Thoracic aorta (tissue), 2 donors: ENCODE measurements around the gene ZNF407. TPM values are rescaled to one million over a fixed set of nuclear protein-coding genes. Genes with fewer than 3 reads are reported as not detected.

Source experiments
- ATAC-seq: fragments of 150-250 bp; one replicate; pipeline ENCODE4 v1.8.0; 2017; ENCODE audit warnings: low read depth; ENCODE audit not compliant: insufficient number of reproducible peaks, low FRiP score
- DNase-seq: peaks from one replicate; pipeline ENCODE4 v3.0.0-alpha.2; 2020; ENCODE audit warnings: low spot score
- H3K27ac ChIP-seq, 2 donors: fragments of 200-600 bp; sonication (generic); 1 replicate in 1 of 2; 2 replicates in 1 of 2; pipeline ENCODE4 v1.5.1; 2016; ENCODE audit warnings: mild to moderate bottlenecking in 2 of 2, moderate library complexity in 2 of 2
- H3K27me3 ChIP-seq: fragments of 200-600 bp; sonication (generic); replicated peaks from 2 replicates; pipeline ENCODE4 v1.6.0; 2016; ENCODE audit warnings: mild to moderate bottlenecking; ENCODE audit not compliant: insufficient read depth
- H3K36me3 ChIP-seq: fragments of 200-600 bp; sonication (generic); one replicate; pipeline ENCODE4 v1.5.1; 2016
- H3K4me1 ChIP-seq, 2 donors: fragments of 200-600 bp; sonication (generic); 1 replicate in 1 of 2; 2 replicates in 1 of 2; pipeline versions ENCODE4 v1.5.1 to v1.6.0; 2016; ENCODE audit warnings: low read depth in 2 of 2, mild to moderate bottlenecking in 1 of 2; ENCODE audit not compliant: control insufficient read depth in 1 of 2
- H3K4me3 ChIP-seq: fragments of 200-600 bp; sonication (generic); 2 replicates; pipeline ENCODE4 v1.5.1; 2016; ENCODE audit warnings: mild to moderate bottlenecking
- H3K9me3 ChIP-seq: fragments of 200-600 bp; sonication (generic); 2 replicates; pipeline ENCODE4 v1.5.1; 2016
- CTCF ChIP-seq: fragments of 200-600 bp; sonication (generic); IDR thresholded peaks from one replicate; pipeline ENCODE4 v1.5.1; 2019; ENCODE audit warnings: antibody characterized with exemption
- total RNA-seq, 2 donors: library from RNA; depleted of rRNA; stranded (reverse); fragments of >200 nt; gene quantifications; one replicate each; pipeline versions ENCODE4 v1.1.0 to v1.2.3, GENCODE V29; 2016

ZNF407 gene
- total RNA-seq = 10 to 100 TPM; 18.7 to 26.7 TPM

GRCh38 chr18:74597662-74598349 lies at the start of gene ZNF407:
TSS of gene ZNF407 (plus strand) at chr18:74597870. CDS start at chr18:74631020, 33,150 bp downstream.
- H3K4me3 ChIP-seq = peak within 1 kb of the TSS; percentile 79
- H3K9me3 ChIP-seq = peaks cover 8% of the 10 kb centered on the region
- peaks cover 2% of the 10 kb centered on the region for H3K36me3 ChIP-seq
- peak; percentile 70 for DNase-seq
- no peak for TF ChIP-seq CTCF
- H3K27ac ChIP-seq = peak within 1 kb of the TSS; percentile 91 to 98
- peak; percentile 96 for ATAC-seq
- H3K27me3 ChIP-seq = no peaks in the 10 kb centered on the region
- peaks cover 15 to 28% of the 10 kb centered on the region in 2 donors for H3K4me1 ChIP-seq

- H3K4me3 ChIP-seq = no peak overlapping the region
- DNase-seq (no peak), ATAC-seq (no peak)
- no peak overlapping the region for H3K27ac ChIP-seq
- TF ChIP-seq CTCF = no peak
- peaks cover 9% of the 10 kb centered on the region for H3K9me3 ChIP-seq
- H3K27me3 ChIP-seq = no peaks in the 10 kb centered on the region
- no peaks in the 10 kb centered on the region for H3K36me3 ChIP-seq
- peaks cover 0 to 14% of the 10 kb centered on the region in 2 donors for H3K4me1 ChIP-seq
Measured at GRCh38 chr18:74549591-74550104, 48.0 kb upstream of the ZNF407 start.

GRCh38 chr18:74550886-74551285 lies 46.8 kb upstream of the ZNF407 start:
- DNase-seq (no peak), ATAC-seq (no peak)
- Histone ChIP-seq H3K9me3 (peaks cover 9% of the 10 kb centered on the region), H3K27ac (no peak overlapping the region), H3K27me3 (no peaks in the 10 kb centered on the region), H3K36me3 (no peaks in the 10 kb centered on the region), H3K4me1 (peaks cover 0 to 14% of the 10 kb centered on the region in 2 donors), H3K4me3 (no peak overlapping the region)
- TF ChIP-seq CTCF = no peak

GRCh38 chr18:74551452-74551851 lies 46.2 kb upstream of the ZNF407 start:
- no peak for DNase-seq

More at GRCh38 chr18:74551452-74551851, 46.2 kb upstream of the ZNF407 start:
- no peak overlapping the region for H3K4me3 ChIP-seq
- no peaks in the 10 kb centered on the region for H3K27me3 ChIP-seq
- peaks cover 0 to 11% of the 10 kb centered on the region in 2 donors for H3K4me1 ChIP-seq
- H3K27ac ChIP-seq = no peak overlapping the region
- no peaks in the 10 kb centered on the region for H3K36me3 ChIP-seq
- H3K9me3 ChIP-seq = peaks cover 9% of the 10 kb centered on the region
- ATAC-seq = no peak
- TF ChIP-seq CTCF = no peak
